Left ventricle myocardium inferior (tissue), 1 donor: ENCODE data around the gene G0S2. TPM values are rescaled to one million over a fixed set of nuclear protein-coding genes. Genes with fewer than 3 reads are reported as not detected.

Source experiments
- DNase-seq: peaks from one replicate; pipeline ENCODE4 v3.0.0-alpha.2; 2020
- H3K27ac ChIP-seq: fragments of 200-600 bp; replicated peaks from 2 replicates; pipeline ENCODE4 v1.8.0; 2021
- H3K27me3 ChIP-seq: fragments of 200-600 bp; 2 replicates; pipeline ENCODE4 v1.8.0; 2021; ENCODE audit warnings: low read depth
- H3K36me3 ChIP-seq: fragments of 200-600 bp; 2 replicates; pipeline ENCODE4 v1.8.0; 2021
- H3K4me1 ChIP-seq: fragments of 200-600 bp; 2 replicates; pipeline ENCODE4 v1.8.0; 2021
- H3K4me3 ChIP-seq: fragments of 200-600 bp; 2 replicates; pipeline ENCODE4 v1.8.0; 2021; ENCODE audit warnings: mild to moderate bottlenecking, moderate library complexity
- H3K9me3 ChIP-seq: fragments of 200-600 bp; replicated peaks from 2 replicates; pipeline ENCODE4 v1.8.0; 2021
- intact Hi-C: fragments of 100-400 bp; cut with micrococcal nuclease; formaldehyde crosslinking; loops from one replicate; pipeline ENCODE4 v1.11.0; 2022
- total RNA-seq: library from RNA; stranded (reverse); fragmentation: NEBNext Ultra II Directional; extraction: Animal tissue kit (Norgen Biotek cat#: 25700); gene quantifications from one replicate; pipeline ENCODE4 v1.2.1, GENCODE V29; 2021
- TF ChIP-seq, protein P1 (sequence below): fragments of 200-600 bp; IDR thresholded peaks from 2 replicates; pipeline ENCODE4 v1.8.0; 2021; ENCODE audit warnings: antibody characterized with exemption, mild to moderate bottlenecking, borderline replicate concordance
- donor health status: DM: no; HTN: yes; CAD: no; lungs with severe emphysema.

Gene G0S2
- total RNA-seq, 1 donor from 2014 or later: 307 TPM

DNA sequence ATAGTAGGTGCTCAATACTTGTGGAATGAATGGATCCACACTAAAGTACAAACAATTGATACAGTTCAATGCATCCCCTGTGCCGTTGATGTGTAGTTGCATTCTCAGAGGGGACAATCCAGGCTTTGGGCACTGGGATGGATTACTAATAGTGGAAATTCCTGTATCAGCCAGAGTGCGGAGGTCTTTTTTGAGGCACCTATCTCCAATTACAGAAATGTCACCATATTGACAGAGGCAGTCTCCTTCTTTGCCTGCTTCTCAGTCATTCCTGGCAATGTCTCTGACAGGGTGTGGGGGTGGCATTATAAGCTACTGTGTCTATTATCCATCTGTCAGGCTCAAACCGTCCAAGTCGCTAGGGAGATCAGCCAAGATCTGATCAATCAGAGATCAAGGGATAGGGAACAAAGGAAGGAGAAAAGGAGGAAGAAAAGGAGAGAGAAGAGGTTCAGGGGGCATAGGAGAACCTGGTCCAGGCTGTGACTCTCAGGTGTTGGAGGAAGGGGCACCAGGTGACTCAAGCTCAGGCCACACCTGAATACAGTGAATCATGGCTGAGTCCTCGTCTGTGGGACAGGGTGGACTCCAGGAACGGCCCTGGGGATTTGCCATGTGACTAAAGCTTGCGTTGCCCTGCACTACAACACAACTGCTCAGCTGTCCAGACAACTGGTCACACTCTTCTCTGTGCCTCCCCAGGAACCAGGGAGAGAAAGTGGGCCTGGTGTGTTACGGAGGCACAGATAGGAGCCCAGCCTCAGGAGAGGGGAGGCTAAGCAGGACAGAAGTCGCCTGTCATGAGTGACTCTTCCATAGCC, 19.6 kb upstream of the G0S2 start:
- H3K27me3 ChIP-seq: peaks cover 5% of the 10 kb centered on the region
- H3K4me1 ChIP-seq: peaks cover 37% of the 10 kb centered on the region
- H3K4me3 ChIP-seq: no peak overlapping the region
- intact Hi-C loops: no loop called here
- no peaks in the 10 kb centered on the region for H3K36me3 ChIP-seq
- H3K27ac ChIP-seq: no peak overlapping the region
- DNase-seq: no peak
- no peaks in the 10 kb centered on the region for H3K9me3 ChIP-seq
- TF ChIP-seq, protein P1, sequence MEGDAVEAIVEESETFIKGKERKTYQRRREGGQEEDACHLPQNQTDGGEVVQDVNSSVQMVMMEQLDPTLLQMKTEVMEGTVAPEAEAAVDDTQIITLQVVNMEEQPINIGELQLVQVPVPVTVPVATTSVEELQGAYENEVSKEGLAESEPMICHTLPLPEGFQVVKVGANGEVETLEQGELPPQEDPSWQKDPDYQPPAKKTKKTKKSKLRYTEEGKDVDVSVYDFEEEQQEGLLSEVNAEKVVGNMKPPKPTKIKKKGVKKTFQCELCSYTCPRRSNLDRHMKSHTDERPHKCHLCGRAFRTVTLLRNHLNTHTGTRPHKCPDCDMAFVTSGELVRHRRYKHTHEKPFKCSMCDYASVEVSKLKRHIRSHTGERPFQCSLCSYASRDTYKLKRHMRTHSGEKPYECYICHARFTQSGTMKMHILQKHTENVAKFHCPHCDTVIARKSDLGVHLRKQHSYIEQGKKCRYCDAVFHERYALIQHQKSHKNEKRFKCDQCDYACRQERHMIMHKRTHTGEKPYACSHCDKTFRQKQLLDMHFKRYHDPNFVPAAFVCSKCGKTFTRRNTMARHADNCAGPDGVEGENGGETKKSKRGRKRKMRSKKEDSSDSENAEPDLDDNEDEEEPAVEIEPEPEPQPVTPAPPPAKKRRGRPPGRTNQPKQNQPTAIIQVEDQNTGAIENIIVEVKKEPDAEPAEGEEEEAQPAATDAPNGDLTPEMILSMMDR: no peak

DNA sequence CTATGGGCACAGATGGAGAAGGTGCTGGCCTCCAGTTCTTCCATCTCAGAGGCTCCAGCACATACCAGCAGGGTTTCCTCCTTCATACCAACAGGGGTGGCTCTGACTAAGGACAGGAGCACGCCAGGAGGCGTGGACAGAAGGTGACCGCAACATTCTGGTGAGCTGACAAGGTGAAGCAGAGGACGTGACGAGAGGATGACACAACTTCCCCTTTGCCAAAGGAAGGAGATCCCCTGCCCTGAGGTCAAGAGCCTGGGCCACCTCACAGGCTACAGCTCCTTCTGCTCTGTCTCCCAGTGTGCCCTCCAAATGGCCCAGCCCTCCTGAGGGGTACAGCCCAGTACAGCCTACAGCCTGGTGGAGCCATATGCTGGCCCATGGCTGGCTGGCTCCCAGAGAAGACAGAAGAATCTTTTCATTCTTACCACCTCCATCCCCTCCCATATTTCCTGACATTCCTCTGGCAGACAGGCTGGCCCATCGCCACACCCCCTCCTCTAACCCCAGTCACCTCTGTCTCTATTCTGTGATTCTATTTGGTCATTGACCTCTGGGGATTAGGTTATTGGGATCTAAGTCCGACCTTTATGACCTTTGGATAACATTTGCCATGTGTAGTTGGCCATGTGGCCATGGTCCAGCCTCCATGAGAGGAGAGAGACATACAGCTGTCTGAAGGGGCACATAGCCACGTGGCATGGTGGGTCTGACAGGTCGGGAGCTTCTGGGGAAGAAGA, 17.9 kb upstream of the G0S2 start:
- Histone ChIP-seq H3K4me1 (peaks cover 25% of the 10 kb centered on the region), H3K36me3 (no peaks in the 10 kb centered on the region), H3K4me3 (no peak overlapping the region), H3K27me3 (peaks cover 5% of the 10 kb centered on the region), H3K9me3 (no peaks in the 10 kb centered on the region), H3K27ac (no peak overlapping the region)
- TF ChIP-seq, protein P1: no peak
- intact Hi-C loops: no loop called here
- no peak for DNase-seq

DNA sequence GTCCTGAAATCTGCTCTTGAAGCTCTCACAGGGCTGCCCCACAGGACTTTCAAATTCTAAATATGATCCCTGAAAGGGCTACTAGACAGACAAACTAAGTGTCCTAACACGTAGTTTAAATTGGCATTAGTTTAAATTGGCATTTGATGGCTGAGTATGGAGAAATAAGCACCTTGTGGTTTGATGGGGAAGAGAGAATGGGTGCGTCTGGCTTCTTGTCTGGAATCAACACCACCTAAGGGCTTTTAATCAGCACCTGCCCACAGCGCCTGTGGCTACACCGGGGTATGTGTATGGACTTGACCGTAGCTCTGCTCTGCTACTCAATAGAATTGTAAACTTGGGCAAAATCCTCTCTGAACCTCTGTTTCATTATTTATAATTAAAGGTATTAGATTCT, 17.3 kb upstream of the G0S2 start:
- no peaks in the 10 kb centered on the region for H3K36me3 ChIP-seq
- TF ChIP-seq, protein P1: no peak
- no peak for DNase-seq
- no peak overlapping the region for H3K27ac ChIP-seq
- no peaks in the 10 kb centered on the region for H3K9me3 ChIP-seq
- intact Hi-C loops: no loop called here
- H3K4me1 ChIP-seq: peaks cover 19% of the 10 kb centered on the region
- H3K4me3 ChIP-seq: no peak overlapping the region
- H3K27me3 ChIP-seq: peaks cover 5% of the 10 kb centered on the region

DNA sequence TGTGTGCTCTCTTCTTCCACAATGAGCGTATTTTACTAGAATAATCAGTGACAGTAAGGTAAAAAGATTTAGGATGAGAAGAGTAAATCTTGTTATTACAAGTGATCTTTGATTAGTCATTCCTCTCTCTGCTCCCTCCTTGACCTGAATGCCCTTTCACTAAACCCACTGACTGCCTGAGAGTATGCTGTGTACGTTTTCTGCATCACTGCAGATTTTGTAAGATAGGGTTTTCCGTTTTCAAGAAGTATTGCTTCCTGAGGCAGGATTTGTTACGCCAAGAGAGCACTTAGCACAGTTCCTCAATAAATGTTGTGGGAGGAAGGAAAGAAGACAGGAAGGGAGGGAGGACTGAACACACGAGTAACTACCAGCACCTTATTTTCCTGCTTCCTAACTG, 15.3 kb upstream of the G0S2 start:
- no peak overlapping the region for H3K27ac ChIP-seq
- H3K36me3 ChIP-seq: no peaks in the 10 kb centered on the region
- DNase-seq: no peak
- no peaks in the 10 kb centered on the region for H3K9me3 ChIP-seq
- intact Hi-C loops: no loop called here
- H3K4me1 ChIP-seq: peaks cover 3% of the 10 kb centered on the region
- TF ChIP-seq, protein P1: no peak
- peaks cover 5% of the 10 kb centered on the region for H3K27me3 ChIP-seq
- no peak overlapping the region for H3K4me3 ChIP-seq

DNA sequence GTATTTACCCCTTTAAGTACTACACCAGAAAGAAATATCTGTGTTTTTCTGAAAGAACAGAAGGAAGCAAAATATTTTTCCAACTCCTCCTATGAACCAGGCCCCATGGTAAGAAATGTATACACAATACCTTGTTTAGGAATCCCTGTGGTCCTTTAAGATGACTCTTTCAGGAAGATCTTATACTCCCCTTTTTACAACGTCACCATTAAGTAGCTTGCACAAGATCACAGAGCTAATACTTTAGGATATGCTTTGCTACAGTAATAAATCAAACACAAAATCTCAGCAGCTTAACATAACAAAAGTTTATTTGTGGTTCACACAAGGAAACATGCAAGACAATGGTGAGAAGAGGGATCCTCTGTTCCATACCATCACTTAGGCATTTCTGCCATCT, 14.1 kb upstream of the G0S2 start:
- TF ChIP-seq, protein P1: no peak
- Histone ChIP-seq H3K27me3 (peaks cover 5% of the 10 kb centered on the region), H3K4me1 (peaks cover 3% of the 10 kb centered on the region), H3K27ac (no peak overlapping the region), H3K4me3 (no peak overlapping the region), H3K36me3 (no peaks in the 10 kb centered on the region), H3K9me3 (no peaks in the 10 kb centered on the region)
- intact Hi-C loops: no loop called here
- DNase-seq: no peak
